Chondrocyte (in vitro differentiated cells): ENCODE data around the gene NF1. TPM values are rescaled to one million over a fixed set of nuclear protein-coding genes. Genes with fewer than 3 reads are reported as not detected.
A peak's percentile ranks its signal among the peaks of the same experiment; 100 is the strongest.

Source experiments
- DNase-seq: peaks from one replicate; pipeline ENCODE4 v3.0.0; 2021; ENCODE audit warnings: mixed read lengths, low spot score
- H3K27ac Mint-ChIP-seq: one replicate; pipeline ENCODE4 v1.8.0; 2021; ENCODE audit warnings: mild to moderate bottlenecking, moderate library complexity, mixed read lengths; ENCODE audit not compliant: unreplicated experiment
- H3K27me3 Mint-ChIP-seq: 2 replicates; pipeline ENCODE4 v1.8.0; 2021; ENCODE audit warnings: low read depth, mixed read lengths
- H3K36me3 Mint-ChIP-seq: 2 replicates; pipeline ENCODE4 v1.8.0; 2021; ENCODE audit warnings: low read depth, mixed read lengths
- H3K4me1 Mint-ChIP-seq: 2 replicates; pipeline ENCODE4 v1.8.0; 2021; ENCODE audit warnings: low read depth, mild to moderate bottlenecking, mixed read lengths
- H3K4me3 Mint-ChIP-seq: one replicate; pipeline ENCODE4 v1.8.0; 2021; ENCODE audit warnings: mild to moderate bottlenecking, moderate library complexity, mixed read lengths; ENCODE audit not compliant: unreplicated experiment
- H3K9me3 Mint-ChIP-seq: 2 replicates; pipeline ENCODE4 v1.8.0; 2021; ENCODE audit warnings: low read depth, mixed read lengths
- CTCF ChIP-seq: fragments of 200-600 bp; sonication (generic); IDR thresholded peaks from 2 replicates; pipeline ENCODE4 v1.5.0; 2021; ENCODE audit warnings: antibody characterized with exemption, mild to moderate bottlenecking, moderate library complexity
- total RNA-seq: library from RNA; stranded (reverse); gene quantifications from 3 replicates; pipeline ENCODE4 v1.2.1, GENCODE V29; 2021

Gene NF1
- total RNA-seq, 1 donor from 2014 or later = 48.2 TPM

DNA sequence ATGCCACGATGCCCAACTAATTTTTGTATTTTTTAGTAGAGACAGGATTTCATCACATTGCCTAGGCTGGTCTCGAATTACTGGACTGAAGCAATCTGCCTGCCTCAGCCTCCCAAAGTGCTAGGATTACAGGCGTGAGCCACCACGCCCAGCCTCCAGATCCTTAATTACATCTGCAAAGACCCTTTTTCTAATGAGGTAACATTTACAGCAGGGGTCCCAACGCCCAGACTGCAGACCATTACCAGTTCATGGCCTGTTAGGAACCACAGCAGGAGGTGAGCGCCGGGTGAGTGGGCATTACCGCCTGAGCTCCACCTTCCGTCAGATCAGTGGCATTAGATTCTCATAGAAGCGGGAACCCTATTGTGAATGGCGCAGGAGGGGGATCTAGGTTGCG is 292.7 kb downstream of the NF1 start:
- DNase-seq = no peak
- no peak overlapping the region for H3K4me3 Mint-ChIP-seq
- no peak for TF ChIP-seq CTCF
- peaks cover 11% of the 10 kb centered on the region for H3K4me1 Mint-ChIP-seq
- peaks cover 6% of the 10 kb centered on the region for H3K27me3 Mint-ChIP-seq
- no peak overlapping the region for H3K27ac Mint-ChIP-seq
- H3K9me3 Mint-ChIP-seq = no peaks in the 10 kb centered on the region
- peaks cover 3% of the 10 kb centered on the region for H3K36me3 Mint-ChIP-seq

DNA sequence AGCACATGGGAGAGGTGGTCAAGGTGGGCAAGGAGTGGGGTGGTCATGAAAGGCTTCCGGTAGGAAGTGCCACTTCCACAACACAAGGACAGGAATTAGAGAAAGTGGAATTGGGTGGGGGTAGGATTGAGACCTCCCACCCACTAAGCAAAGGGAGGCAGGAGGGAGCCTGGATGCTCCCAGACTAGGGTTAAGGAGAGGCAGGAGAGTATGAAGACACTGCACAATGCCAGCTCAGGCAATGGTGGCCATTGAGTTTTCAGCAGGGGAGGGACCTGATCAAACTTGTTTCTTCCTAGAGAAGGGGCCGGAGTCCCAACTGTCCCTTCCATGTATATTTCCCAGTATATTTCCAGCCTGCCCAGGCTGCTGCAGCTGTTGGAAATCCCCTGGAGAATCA is 293.6 kb downstream of the NF1 start:
- peaks cover under 1% of the 10 kb centered on the region for H3K36me3 Mint-ChIP-seq
- H3K4me1 Mint-ChIP-seq = peaks cover 13% of the 10 kb centered on the region
- no peaks in the 10 kb centered on the region for H3K9me3 Mint-ChIP-seq
- no peak for TF ChIP-seq CTCF
- no peak for DNase-seq
- peaks cover 11% of the 10 kb centered on the region for H3K27me3 Mint-ChIP-seq
- no peak overlapping the region for H3K27ac Mint-ChIP-seq
- H3K4me3 Mint-ChIP-seq = no peak overlapping the region

GRCh38 chr17:31388770-31389656 is 294.2 kb downstream of the NF1 start:
- peaks cover 13% of the 10 kb centered on the region for H3K4me1 Mint-ChIP-seq

DNA sequence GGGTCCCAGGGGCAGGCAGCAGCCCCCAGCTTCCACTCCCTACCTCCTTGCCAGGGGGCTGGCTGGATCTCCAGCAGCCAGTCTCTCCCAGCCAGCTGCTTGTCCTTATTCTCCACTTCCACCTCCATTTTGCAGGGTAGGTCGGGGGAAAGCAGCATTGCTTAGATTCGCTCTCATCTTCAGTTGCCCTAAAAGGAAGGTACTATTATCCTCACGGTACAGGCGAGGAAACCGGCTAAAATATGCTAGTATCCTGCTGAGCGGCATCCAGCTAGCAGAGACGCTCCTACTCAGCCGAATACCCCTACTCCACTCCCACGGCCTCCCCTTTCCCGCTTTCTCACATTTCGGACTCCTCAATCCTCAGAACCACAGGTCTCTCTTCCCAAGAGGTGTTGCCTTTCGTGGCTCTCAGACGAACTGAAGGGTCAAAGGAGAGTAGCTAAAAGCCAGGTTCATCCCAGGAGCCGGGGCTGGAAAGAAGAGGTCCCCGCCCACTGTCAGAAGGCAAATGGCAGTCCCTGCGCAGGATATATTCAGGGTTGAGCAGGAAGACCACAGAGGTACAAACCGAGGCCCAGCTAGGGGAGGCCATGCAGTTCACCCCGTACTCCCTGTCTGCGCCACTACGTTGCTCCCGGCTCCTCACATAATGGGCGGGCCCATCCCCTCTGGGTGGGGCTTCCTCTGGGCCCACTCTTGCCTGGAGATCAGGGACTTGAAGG is 295.0 kb downstream of the NF1 start:
- no peaks in the 10 kb centered on the region for H3K36me3 Mint-ChIP-seq
- H3K27ac Mint-ChIP-seq = no peak overlapping the region
- peak; percentile 9 for TF ChIP-seq CTCF
- H3K9me3 Mint-ChIP-seq = no peaks in the 10 kb centered on the region
- peaks cover 18% of the 10 kb centered on the region for H3K27me3 Mint-ChIP-seq
- H3K4me3 Mint-ChIP-seq = no peak overlapping the region
- no peak for DNase-seq
- H3K4me1 Mint-ChIP-seq = peaks cover 13% of the 10 kb centered on the region

More at GRCh38 chr17:31388770-31389656, 294.2 kb downstream of the NF1 start:
- Mint-ChIP-seq H3K27ac (no peak overlapping the region), H3K4me3 (no peak overlapping the region), H3K36me3 (no peaks in the 10 kb centered on the region), H3K27me3 (peaks cover 14% of the 10 kb centered on the region), H3K9me3 (no peaks in the 10 kb centered on the region)
- TF ChIP-seq CTCF = peak; percentile 84
- no peak for DNase-seq

- Mint-ChIP-seq H3K4me1 (peaks cover 13% of the 10 kb centered on the region), H3K4me3 (peak overlapping the region; percentile 68), H3K9me3 (no peaks in the 10 kb centered on the region), H3K27me3 (peaks cover 18% of the 10 kb centered on the region), H3K27ac (no peak overlapping the region), H3K36me3 (no peaks in the 10 kb centered on the region)
- no peak for TF ChIP-seq CTCF
- no peak for DNase-seq
Observed at GRCh38 chr17:31390426-31390747, 295.6 kb downstream of the NF1 start.
